Tibial nerve (tissue), 4 donors: ENCODE measurements around the gene ZSWIM3. TPM values are rescaled to one million over a fixed set of nuclear protein-coding genes. Genes with fewer than 3 reads are reported as not detected.

ENCODE experiments used
- DNase-seq, 2 donors: peaks; one replicate each; pipeline ENCODE4 v3.0.0-alpha.2; 2019; ENCODE audit warnings: low spot score in 2 of 2
- H3K27ac ChIP-seq, 4 donors: fragments of 200-600 bp; sonication (generic) in 3 of 4; one replicate each; pipeline ENCODE4 v1.5.1; 2017 to 2019; ENCODE audit warnings: mild to moderate bottlenecking in 1 of 4
- H3K27me3 ChIP-seq, 2 donors: fragments of 200-600 bp; sonication (generic) in 1 of 2; one replicate each; pipeline versions ENCODE4 v1.5.1 to v1.6.0; 2017 to 2019
- H3K36me3 ChIP-seq, 3 donors: fragments of 200-600 bp; sonication (generic); one replicate each; pipeline ENCODE4 v1.5.1; 2018 to 2019
- H3K4me1 ChIP-seq, 4 donors: fragments of 200-600 bp; sonication (generic) in 3 of 4; one replicate each; pipeline ENCODE4 v1.5.1; 2017 to 2019
- H3K4me3 ChIP-seq, 4 donors: fragments of 200-600 bp; sonication (generic) in 3 of 4; one replicate each; pipeline ENCODE4 v1.5.1; 2017 to 2019; ENCODE audit warnings: mild to moderate bottlenecking in 1 of 4, moderate library complexity in 1 of 4
- H3K9me3 ChIP-seq, 4 donors: fragments of 200-600 bp; sonication (generic) in 3 of 4; one replicate each; pipeline ENCODE4 v1.5.1; 2017 to 2019
- CTCF ChIP-seq, 5 experiments: fragments of 200-600 bp in 3 of 5; fragments of 450-650 bp in 2 of 5; sonication (generic) in 3 of 5; IDR thresholded peaks; one replicate each; pipeline ENCODE4 v1.5.1; 2016 to 2019; ENCODE audit warnings: antibody characterized with exemption in 5 of 5, mild to moderate bottlenecking in 3 of 5, moderate library complexity in 2 of 5
- EP300 ChIP-seq, 2 donors: sonication (generic); formaldehyde crosslinking; IDR thresholded peaks; one replicate each; pipeline ENCODE4 v1.6.1; 2017; ENCODE audit warnings: antibody characterized with exemption in 2 of 2, mild to moderate bottlenecking in 1 of 2
- POLR2A ChIP-seq, 2 donors: fragments of 450-650 bp; IDR thresholded peaks; one replicate each; pipeline ENCODE4 v1.6.1; 2017; ENCODE audit warnings: antibody characterized with exemption in 2 of 2, mild to moderate bottlenecking in 2 of 2, moderate library complexity in 2 of 2
- WGBS, 2 donors: methylation state at CpG; one replicate each; pipeline ENCODE4 v1.1.5; 2018; 5-methylcytosine and 5-hydroxymethylcytosine counted together
- total RNA-seq, 4 donors: library from RNA; depleted of rRNA; stranded (reverse); fragments of >200 nt; gene quantifications; one replicate each; pipeline ENCODE4 v1.1.0, GENCODE V29; 2016

The ZSWIM3 gene
- total RNA-seq, 4 donors from 2014 or later: 3.1 to 6.3 (median 4.8) TPM

GRCh38 chr20:45836841-45837240, 20.6 kb upstream of the ZSWIM3 start:
- Histone ChIP-seq H3K27me3 (no peaks in the 10 kb centered on the region), H3K4me1 (peaks cover 0 to 48% (median 11%) of the 10 kb centered on the region in 4 donors), H3K27ac (peak overlapping the region in 3 of 4 donors; percentile 24 to 97 (median 94)), H3K36me3 (peaks cover 0 to 41% (median 5%) of the 10 kb centered on the region in 3 donors), H3K4me3 (peak overlapping the region in 1 of 4 donors; percentile 3), H3K9me3 (no peaks in the 10 kb centered on the region)
- TF ChIP-seq CTCF (IDR thresholded peaks at IDR 0.05): no peak
- no peak for TF ChIP-seq EP300 (IDR thresholded peaks at IDR 0.05)
- no peak for TF ChIP-seq POLR2A (IDR thresholded peaks at IDR 0.05)
- 25 to 30% methylated on average over 1 of the region's 1 CpG for WGBS, 2 donors
- DNase-seq: no peak

- H3K27ac ChIP-seq: no peak overlapping the region
- no peaks in the 10 kb centered on the region for H3K9me3 ChIP-seq
These were observed 16.7 kb upstream of the ZSWIM3 start for GRCh38 chr20:45840700-45841198.

GRCh38 chr20:45841407-45842129, 15.8 kb upstream of the ZSWIM3 start:
- Histone ChIP-seq H3K4me1 (peaks cover 0 to 36% (median 0%) of the 10 kb centered on the region in 4 donors), H3K27ac (peak overlapping the region in 2 of 4 donors; percentile 54 to 67), H3K9me3 (no peaks in the 10 kb centered on the region), H3K4me3 (no peak overlapping the region), H3K36me3 (peaks cover 0 to 89% (median 12%) of the 10 kb centered on the region in 3 donors), H3K27me3 (no peaks in the 10 kb centered on the region)
- TF ChIP-seq CTCF (IDR thresholded peaks at IDR 0.05) (no peak), POLR2A (IDR thresholded peaks at IDR 0.05) (no peak), EP300 (IDR thresholded peaks at IDR 0.05) (no peak)
- 87 to 89% methylated on average over 10 of the region's 10 CpGs for WGBS, 2 donors
- no peak for DNase-seq

More at GRCh38 chr20:45840700-45841198, 16.7 kb upstream of the ZSWIM3 start:
- DNase-seq: no peak
- Histone ChIP-seq H3K4me1 (peaks cover 0 to 41% (median under 1%) of the 10 kb centered on the region in 4 donors), H3K4me3 (no peak overlapping the region), H3K36me3 (peaks cover 0 to 80% (median 12%) of the 10 kb centered on the region in 3 donors), H3K27me3 (no peaks in the 10 kb centered on the region)
- WGBS, 2 donors: 91 to 94% methylated on average over 14 to 18 of the region's 25 CpGs
- TF ChIP-seq CTCF (IDR thresholded peaks at IDR 0.05): no peak
- no peak for TF ChIP-seq POLR2A (IDR thresholded peaks at IDR 0.05)
- no peak for TF ChIP-seq EP300 (IDR thresholded peaks at IDR 0.05)

- H3K36me3 ChIP-seq: peaks cover 0 to 96% (median 12%) of the 10 kb centered on the region in 3 donors
- H3K27ac ChIP-seq: peak overlapping the region in 3 of 4 donors; percentile 0 to 67 (median 54)
- 44 to 50% methylated on average over 2 to 5 of the region's 5 CpGs for WGBS, 2 donors
- peaks cover 0 to 30% (median 0%) of the 10 kb centered on the region in 4 donors for H3K4me1 ChIP-seq
- no peaks in the 10 kb centered on the region for H3K9me3 ChIP-seq
- no peaks in the 10 kb centered on the region for H3K27me3 ChIP-seq
- no peak overlapping the region for H3K4me3 ChIP-seq
- no peak for TF ChIP-seq CTCF (IDR thresholded peaks at IDR 0.05)
- no peak for TF ChIP-seq POLR2A (IDR thresholded peaks at IDR 0.05)
- no peak for TF ChIP-seq EP300 (IDR thresholded peaks at IDR 0.05)
- peak in 1 of 2 donors; percentile 62 for DNase-seq
These were observed 15.1 kb upstream of the ZSWIM3 start for GRCh38 chr20:45842169-45842812.
